HK-2 (cell line): ENCODE measurements around the gene TTI1.
"Not testable (repeated sequence)": the region's sequence is repeated elsewhere in the genome, so short reads cannot be mapped to it uniquely, and the experiment has no call there.

ENCODE experiments used
- DNase-seq: peaks from one replicate; pipeline ENCODE4 v3.0.0-alpha.2; 2018; ENCODE audit not compliant: unreplicated experiment

The TTI1 gene

GRCh38 chr20:37968841-37969401 is 64.3 kb downstream of the TTI1 start:
- no peak for DNase-seq

- DNase-seq = not testable (repeated sequence)
These were observed 69.8 kb downstream of the TTI1 start for GRCh38 chr20:37963483-37963882.

- no peak for DNase-seq
These were observed 72.2 kb downstream of the TTI1 start for GRCh38 chr20:37961066-37961465.

- no peak for DNase-seq
These were observed 74.3 kb downstream of the TTI1 start for GRCh38 chr20:37958856-37959520.

DNA sequence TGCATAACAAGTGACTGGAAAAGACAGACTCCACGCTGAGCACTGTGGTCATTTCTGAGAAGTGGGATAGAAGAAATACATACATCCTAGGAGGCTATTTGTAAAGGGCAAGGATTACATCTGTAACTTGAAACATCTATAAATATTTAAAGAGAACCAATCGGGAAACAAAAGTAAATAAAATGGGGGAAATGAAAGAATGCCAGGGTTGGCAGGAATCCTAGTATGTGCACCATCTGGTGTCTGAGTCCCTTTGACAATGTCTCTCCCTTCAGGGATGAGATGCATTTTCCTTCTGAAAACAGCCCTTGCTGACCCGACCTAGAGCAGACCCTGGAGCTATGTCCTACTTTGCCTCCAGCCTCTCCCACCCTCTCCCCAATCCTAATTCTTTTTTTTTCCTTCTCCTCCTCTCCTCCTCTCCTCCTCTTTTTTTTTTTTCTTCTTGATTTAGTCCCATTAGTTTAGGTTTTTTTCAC is 77.1 kb downstream of the TTI1 start:
- no peak for DNase-seq

GRCh38 chr20:37955511-37955910 is 77.7 kb downstream of the TTI1 start:
- DNase-seq = no peak

DNA sequence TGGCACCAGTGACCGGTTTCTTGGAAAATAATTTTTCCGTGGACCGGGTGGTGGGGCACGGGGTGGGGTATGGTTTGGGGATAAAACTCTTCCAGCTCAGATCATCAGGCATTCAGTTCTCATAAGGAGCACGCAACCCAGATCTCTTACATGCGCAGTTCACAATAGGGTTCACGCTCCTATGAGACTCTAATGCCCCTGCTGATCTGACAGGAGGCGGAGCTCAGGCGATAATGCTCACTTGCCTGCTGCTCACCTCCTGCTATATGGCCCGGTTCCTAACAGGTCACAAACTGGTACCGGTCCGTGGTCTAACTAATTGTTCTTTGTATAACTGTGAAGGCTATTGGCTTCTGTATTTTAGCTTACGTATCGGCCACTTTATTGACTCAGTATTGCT is 78.6 kb downstream of the TTI1 start:
- no peak for DNase-seq

DNA sequence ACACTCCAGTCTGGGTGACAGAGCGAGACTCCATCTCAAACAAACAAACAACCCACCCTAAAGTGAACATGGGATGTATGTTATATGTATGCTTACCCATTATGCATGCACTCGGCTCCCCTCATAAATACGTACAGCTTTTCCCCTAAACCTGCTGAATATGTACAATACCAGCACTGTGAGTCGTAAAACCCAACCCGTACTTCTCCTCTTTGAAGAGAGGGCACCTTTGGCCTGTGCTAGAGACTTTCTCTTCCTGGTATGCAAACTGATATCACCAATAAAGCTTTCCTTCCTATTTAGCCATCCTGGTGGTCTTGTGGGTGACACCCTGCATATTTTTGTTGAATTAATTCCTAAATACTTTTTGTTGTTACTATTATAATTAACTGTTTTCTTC is 79.1 kb downstream of the TTI1 start:
- no peak for DNase-seq

DNA sequence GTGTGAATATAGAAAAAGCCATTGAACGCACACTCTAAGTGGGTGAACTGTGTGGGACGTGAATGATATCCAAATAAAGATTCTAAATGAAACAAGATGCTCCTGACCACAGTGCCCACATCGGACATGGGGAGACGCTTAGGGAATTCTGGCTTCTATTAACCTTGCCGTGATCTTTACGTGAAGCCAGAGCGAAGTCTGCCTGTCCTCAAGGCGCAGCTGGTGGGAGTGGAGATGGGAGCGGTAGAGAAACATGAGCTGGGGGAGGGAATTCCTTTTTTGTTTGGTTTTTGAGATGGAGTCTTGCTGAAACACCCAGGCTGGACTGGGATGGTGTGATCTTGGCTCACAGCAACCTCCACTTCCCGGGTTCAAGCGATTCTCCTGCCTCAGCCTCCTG is 84.3 kb downstream of the TTI1 start:
- DNase-seq = no peak

DNA sequence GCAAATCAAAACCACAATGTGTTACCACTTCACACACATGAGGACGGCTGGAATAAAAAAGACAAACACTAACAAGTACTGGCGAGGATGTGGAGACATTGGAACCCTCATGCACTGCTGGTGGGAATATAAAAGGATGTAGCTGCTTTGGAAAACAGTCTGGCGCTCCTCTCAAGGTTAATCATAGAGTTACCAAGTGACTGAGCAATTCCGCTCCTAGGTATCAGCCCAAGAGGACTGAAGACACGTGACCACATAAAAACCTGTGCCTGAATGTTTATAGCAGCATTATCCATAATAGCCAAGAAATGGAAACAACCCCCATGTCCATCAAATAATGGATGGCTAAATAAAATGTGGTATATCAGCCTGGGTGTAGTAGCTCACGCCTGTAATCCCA is 85.3 kb downstream of the TTI1 start:
- no peak for DNase-seq

DNA sequence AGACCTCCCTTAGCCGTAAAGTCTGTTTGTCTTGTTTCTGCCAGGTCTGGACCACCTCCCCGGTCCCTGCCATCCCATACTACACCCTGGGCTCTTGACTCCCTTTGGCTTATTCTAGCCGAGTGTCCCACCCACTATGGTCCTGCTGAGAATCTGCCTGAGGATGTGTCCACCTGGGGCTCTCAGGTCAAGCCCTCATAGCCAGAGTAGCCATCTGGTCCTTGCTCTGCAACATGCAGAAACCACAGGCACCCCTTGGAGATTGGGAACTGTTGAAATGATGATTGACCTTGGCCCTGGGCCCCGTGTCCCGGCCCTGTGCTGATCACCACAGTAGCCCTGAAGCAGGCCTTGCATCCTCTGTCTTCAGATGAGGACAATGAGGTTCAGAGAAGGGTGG is 86.3 kb downstream of the TTI1 start:
- DNase-seq = no peak

DNA sequence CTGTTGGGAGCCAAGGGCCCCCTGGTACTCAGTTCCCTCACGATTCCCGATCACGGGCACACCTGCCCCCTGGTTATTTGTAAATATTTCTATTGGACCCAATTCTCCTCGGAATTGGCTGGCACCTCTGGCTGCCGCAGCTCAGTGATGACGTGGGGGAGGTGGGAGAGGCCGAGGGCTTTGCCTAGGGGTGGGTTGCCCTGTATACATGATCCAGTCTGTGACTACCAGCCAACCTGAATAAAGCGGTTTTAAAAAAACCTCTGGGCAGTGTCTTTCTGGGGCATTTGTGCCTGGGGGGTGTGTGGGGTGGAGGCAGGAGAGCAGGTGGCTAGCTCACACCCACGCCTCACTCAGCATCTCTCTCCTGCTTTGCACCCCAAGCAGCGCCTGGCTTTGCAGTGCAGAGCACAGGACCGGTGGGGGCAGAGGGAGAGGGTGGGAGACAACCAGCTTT is 88.1 kb downstream of the TTI1 start:
- DNase-seq = no peak

DNA sequence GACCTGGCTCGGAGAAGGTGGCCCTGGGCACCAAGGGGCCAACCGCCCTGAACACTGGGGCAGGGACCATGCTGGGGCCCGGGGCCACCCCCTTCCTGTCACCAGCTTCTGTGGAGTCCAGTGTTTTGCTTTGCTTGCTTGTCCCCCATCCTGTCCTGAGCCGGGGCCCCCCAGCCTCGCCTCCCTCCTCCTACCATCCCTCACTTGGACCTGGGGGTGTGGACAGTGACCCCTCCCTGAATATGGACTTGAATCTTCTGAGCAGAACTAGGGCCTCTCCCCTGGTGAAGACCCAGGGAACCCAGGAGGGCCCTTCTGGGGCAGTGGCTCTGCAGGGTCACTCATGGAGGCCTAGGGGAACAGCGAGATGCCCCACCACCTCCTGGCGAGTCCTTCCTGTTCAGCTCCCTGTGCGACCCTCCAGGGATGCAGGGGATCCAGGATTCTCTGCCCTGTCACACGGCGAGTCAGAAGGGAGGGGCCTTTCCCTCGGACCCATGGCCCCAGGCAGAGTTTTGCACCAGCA is 88.7 kb downstream of the TTI1 start:
- DNase-seq = no peak

GRCh38 chr20:37943501-37944455 is 89.5 kb downstream of the TTI1 start:
- no peak for DNase-seq

DNA sequence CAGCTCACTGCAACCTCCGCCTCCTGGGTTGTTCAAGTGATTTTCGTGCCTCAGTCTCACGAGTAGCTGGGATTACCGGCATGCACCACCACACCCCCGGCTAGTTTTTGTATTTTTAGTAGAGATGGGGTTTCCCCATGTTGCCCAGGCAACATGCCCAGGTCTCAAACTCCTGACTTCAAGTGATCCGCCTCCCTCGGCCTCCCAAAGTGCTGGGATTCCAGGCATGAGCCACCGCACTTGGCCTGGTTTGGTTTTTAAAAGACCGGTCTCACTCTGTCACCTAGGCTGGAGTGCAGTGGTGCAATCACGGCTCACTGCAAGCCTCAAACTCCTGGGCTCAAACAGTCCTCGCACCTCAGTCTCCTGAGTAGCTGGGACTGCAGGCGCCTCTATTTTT is 90.2 kb downstream of the TTI1 start:
- no peak for DNase-seq

DNA sequence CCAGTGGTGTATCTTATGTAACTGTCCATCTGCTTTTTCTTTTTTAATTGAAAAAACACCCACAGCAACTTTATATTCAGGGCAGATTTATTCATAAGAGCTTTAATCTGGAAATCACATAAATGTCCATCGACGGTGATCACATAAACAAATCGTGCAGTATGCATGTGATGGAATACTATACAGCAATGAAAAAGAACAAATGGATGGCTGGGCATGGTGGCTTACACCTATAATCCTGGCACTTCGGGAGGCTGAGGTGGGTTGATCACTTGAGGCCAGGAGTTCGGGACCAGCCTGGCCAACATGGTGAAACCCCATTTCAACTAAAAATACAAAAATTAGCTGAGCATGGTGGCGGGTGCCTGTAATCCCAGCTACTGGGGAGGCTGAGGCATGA is 91.3 kb downstream of the TTI1 start:
- no peak for DNase-seq

- DNase-seq = no peak
These were observed 91.9 kb downstream of the TTI1 start for GRCh38 chr20:37941332-37941731.

DNA sequence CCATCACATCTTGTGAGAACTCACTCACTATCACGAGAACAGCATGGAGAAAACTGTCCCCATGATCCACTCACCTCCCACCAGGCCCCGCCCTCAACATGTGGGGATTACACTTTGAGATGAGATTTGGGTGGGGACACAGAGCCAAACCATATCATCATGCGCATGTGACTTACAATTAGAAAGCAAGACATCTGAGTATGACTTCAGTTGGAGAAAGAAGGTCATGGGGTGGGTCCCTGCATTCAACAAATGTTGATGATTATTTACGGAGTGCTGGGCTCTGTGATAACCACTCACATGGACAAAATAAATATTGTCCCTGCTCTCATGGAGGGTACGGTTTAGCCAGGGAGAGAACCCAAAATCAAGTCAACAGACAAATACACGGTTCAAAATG is 92.4 kb downstream of the TTI1 start:
- DNase-seq = no peak

GRCh38 chr20:37939701-37940560 is 93.3 kb downstream of the TTI1 start:
- no peak for DNase-seq

DNA sequence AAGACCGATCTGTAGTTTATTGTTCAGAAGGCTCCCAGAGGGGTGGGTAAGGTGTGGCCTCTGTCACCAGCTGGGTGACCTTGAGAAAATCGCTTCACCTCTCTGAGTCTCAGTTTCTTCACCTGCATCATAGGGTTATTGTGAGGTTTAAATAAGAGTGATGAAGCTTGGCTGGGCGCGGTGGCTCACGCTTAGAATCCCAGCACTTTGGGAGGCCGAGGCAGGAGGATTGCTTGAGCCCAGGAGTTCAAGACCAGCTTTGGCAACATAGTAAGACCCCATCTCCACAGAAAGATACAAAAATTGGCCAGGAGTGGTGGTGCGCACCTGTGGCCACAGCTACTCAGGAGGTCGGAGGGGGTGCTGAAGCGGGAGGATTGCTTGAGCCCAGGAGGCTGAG is 94.3 kb downstream of the TTI1 start:
- no peak for DNase-seq

GRCh38 chr20:37938181-37938750 is 95.0 kb downstream of the TTI1 start:
- DNase-seq = no peak
